ENCODE measurements around the gene CNPY4. TPM values are rescaled to one million over a fixed set of nuclear protein-coding genes. Genes with fewer than 3 reads are reported as not detected.

CNPY4 gene
- total RNA-seq, 1 donor from 2014 or later: 2.4 TPM

- ATAC-seq (no peak), DNase-seq (ENCODE audit: low spot score) (no peak)
Observed at GRCh38 chr7:100166317-100166940, 47.0 kb downstream of the CNPY4 start.

- DNase-seq (ENCODE audit: low spot score) (no peak), ATAC-seq (no peak)
Observed at GRCh38 chr7:100166970-100167911, 47.8 kb downstream of the CNPY4 start.

- ATAC-seq: peak; percentile 11
- no peak for DNase-seq (ENCODE audit: low spot score)
Observed at GRCh38 chr7:100167912-100168323, 48.5 kb downstream of the CNPY4 start.

GRCh38 chr7:100169147-100169850 lies 49.9 kb downstream of the CNPY4 start:
- ATAC-seq (no peak), DNase-seq (ENCODE audit: low spot score) (no peak)

- ATAC-seq: no peak
- DNase-seq (ENCODE audit: low spot score): no peak
Observed at GRCh38 chr7:100170101-100170897, 50.9 kb downstream of the CNPY4 start.

GRCh38 chr7:100171087-100171681 lies 51.8 kb downstream of the CNPY4 start:
- DNase-seq (ENCODE audit: low spot score) (no peak), ATAC-seq (peak; percentile 44)

DNA sequence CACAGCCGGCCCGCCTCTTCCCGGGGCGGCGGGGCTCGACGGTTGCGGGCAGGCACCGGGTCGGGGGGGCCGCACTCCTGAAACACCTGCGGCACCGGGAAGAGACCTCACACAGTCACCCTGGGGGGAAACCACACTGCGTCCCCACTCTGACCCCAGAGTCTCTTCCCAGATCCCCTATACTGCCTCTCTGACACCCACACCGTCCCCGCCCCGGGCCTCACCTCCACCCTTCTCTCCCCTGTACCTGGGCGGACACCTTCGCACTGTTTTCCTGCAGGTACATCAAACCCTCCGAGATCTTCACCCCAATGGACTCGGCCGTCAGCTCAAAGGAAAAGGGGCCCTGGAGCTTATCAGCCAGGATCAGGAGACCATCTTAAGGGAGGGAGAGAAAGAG lies 52.4 kb downstream of the CNPY4 start:
- no peak for DNase-seq (ENCODE audit: low spot score)
- ATAC-seq: no peak

DNA sequence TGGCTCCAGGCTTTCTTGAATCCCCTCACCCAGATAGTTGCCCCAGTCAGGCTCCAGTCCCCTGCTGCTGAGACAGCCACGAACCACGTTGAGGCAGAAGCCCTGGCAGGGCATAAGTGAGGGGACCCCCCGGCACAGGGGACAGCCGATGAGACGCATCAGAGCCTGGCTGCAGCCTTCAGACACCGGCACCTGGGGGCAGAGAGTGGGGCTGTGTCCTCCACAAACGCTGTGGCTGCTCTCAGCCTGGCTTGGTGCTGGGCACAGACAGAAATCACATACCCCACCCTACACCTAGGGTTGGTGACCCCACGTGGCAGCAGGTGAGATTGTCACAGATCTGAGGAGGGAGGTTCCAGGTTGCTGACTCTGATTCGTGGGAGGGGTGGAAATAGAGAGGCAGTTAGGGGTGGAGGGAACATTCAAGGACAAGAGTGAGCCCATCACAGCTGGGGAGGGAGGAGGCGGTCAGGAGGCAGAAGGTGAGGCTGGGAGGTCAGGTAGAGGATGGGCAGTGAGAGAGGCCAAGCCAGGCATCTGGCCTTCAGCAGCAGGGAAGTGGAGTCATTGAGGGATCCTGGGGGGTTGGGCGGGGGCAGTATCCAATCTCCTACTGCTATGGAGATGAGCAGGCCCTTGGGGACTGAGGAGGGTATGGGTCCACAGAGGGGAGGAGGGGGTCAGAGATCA lies 54.5 kb downstream of the CNPY4 start:
- no peak for ATAC-seq
- no peak for DNase-seq (ENCODE audit: low spot score)

DNA sequence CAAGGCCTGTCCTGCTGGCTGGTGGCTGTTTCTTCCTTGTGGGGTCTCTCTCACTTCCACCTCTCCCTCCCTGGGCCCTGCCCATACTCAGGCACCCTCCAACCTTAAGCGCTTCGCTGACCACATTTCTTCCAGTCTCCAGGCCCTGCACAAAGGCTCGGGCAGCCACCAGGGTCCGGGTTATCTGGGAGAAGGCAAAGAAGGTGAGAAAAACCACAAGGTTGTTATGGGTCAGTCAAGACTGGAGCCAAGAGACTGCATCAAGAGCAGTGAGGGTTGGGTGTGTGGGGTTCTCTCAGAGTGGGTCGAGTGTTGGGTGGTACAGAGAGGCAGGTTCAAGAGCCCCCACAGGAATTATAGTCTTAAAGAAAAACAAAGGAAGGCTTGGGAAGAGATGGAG lies 55.1 kb downstream of the CNPY4 start:
- no peak for DNase-seq (ENCODE audit: low spot score)
- ATAC-seq: no peak

Other genes starting within 250 kb of the CNPY4 start
- gene OR2AE1, start 242.6 kb upstream of the CNPY4 start, total RNA-seq: not detected
- gene TRIM4, start 200.1 kb upstream of the CNPY4 start, total RNA-seq: 13.7 TPM
- 0.86 TPM for gene GJC3, start 190.0 kb upstream of the CNPY4 start, total RNA-seq
- 2,337 TPM for gene AZGP1, start 143.6 kb upstream of the CNPY4 start, total RNA-seq
- 99.9 TPM for gene ZKSCAN1, start 104.0 kb upstream of the CNPY4 start, total RNA-seq
- gene ZSCAN21, start 69.9 kb upstream of the CNPY4 start, total RNA-seq: 7.7 TPM
- gene ZNF3, start 37.9 kb upstream of the CNPY4 start, total RNA-seq: 14.5 TPM
- 42.6 TPM for gene COPS6, start 30.7 kb upstream of the CNPY4 start, total RNA-seq
- 17.7 TPM for gene MCM7, start 18.2 kb upstream of the CNPY4 start, total RNA-seq
- gene AP4M1, start 18.0 kb upstream of the CNPY4 start, total RNA-seq: 4.5 TPM
- gene TAF6, start 276 bp upstream of the CNPY4 start, total RNA-seq: 14.9 TPM
- gene MBLAC1, start 7.3 kb downstream of the CNPY4 start, total RNA-seq: 0.78 TPM
- 40.9 TPM for gene LAMTOR4, start 29.3 kb downstream of the CNPY4 start, total RNA-seq
- 7.9 TPM for gene TRAPPC14, start 39.1 kb downstream of the CNPY4 start, total RNA-seq
- gene GAL3ST4, start 49.0 kb downstream of the CNPY4 start, total RNA-seq: 0.35 TPM
- 0.18 TPM for gene GPC2, start 57.7 kb downstream of the CNPY4 start, total RNA-seq
- gene STAG3, start 58.3 kb downstream of the CNPY4 start, total RNA-seq: 3.1 TPM
- gene PVRIG, start 100.3 kb downstream of the CNPY4 start, total RNA-seq: 0.50 TPM
- gene SPDYE3, start 188.1 kb downstream of the CNPY4 start, total RNA-seq: not detected
- 28.6 TPM for gene PILRB, start 238.5 kb downstream of the CNPY4 start, total RNA-seq